GM12872 (cell line): ENCODE results near the gene DLG1.

ENCODE experiments used
- CTCF ChIP-seq: IDR thresholded peaks from 3 replicates; pipeline ENCODE4 v1.5.1; 2011; ENCODE audit warnings: low read depth, mild to moderate bottlenecking, low read length, moderate library complexity; ENCODE audit not compliant: insufficient read depth

DLG1 gene

DNA sequence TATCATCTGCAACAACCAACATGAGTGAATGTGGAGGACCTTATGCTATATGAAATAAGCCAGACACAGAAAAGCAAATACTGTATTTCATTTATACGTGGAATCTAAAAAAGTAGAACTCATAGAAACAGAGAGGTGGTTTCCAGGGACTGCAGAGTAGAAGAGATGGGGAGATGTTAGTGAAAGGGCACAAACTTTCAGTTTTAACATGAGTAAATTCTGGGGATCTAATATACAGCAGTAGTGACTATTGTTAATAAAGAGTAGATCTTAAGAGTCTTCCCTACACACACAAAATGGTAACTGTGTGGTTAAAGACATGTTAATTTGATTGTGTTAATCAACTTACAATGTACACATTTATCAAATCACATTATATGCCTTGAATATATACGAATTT lies 247.9 kb downstream of the DLG1 start:
- no peak for TF ChIP-seq CTCF

GRCh38 chr3:197042539-197042938 lies 255.9 kb downstream of the DLG1 start:
- TF ChIP-seq CTCF = no peak

DNA sequence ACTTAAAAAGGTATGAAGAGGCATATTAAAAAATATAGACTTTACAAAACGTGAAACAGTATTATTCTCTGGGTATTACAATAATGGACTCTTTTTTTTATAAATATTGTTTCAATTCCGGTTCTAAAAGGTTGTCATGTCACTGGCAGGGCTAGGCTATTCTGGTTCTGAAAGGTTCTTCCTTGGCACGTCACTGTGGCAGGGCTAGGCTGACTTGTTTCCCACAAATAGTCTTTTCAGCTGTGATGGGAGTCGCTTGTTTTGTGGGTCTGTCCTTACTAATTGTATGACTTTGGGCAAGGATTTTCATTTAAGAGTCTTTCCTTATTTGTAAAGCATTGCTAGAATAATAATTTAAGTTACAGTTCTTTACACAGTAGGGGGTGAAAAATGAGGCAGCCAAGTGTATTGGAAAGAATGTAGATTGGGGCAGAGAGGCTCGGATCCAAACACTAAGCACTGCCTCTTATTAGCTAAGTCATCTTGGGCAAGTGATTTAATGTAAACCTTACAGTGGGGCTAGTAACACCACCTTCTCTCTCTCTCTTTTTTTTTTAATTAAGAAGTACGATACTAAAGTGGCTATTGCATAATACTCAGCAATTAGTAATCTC lies 256.4 kb downstream of the DLG1 start:
- no peak for TF ChIP-seq CTCF

- TF ChIP-seq CTCF = no peak
Observed at GRCh38 chr3:197040658-197041057, 257.8 kb downstream of the DLG1 start.

DNA sequence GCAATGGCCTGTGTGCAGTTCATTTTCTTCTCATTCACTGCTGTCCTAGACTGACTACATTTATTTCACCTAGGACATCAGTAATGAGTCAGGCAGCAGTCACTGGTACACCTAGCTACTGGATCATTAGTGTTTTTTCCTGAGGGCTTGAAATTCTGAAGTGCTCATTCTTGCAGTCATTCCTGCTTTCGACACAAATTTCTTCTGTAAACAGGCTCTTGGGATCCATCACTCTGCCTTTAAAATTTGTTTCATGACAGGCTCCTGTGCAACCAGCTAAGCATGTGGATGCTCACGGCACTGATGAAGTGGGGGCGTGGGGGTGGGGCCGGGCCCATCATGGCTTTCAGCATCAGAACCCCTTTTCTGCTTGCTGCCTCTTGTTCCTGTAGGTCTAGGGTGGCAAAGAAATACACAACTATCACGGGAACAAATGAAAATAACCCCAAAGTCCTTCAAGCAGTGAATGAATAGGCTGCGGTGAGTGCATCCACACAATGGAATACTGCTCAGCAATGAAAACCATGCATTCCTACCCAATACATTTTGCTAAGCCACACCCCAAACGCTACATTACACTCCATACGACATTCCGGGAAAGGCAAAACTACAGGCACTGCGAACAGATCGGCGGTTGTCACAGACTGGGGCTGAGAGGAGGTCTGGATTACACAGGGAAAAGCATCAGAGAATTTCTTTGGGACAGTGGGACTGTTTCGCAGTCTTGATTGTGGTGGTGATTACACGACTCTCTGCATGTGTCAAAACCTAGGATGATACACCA lies 259.5 kb downstream of the DLG1 start:
- no peak for TF ChIP-seq CTCF

DNA sequence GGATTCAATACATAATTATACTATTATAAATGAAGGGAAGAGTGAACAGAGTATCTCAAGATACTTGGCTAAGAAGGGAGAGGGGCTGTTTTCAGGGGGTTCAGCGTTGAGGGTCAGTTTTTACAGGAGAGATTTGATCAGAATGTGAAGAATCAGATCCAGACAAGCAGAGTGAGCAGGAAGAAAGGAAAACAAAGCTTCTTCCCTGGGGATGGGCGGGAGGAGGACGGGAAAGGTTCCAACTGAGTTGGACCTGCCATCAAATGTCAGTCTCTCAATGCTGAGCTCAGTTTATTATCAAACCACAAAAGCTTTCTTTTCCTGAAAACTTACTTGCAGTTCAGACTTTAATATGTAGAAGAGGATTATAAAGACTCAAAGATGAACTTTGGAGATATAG lies 262.8 kb downstream of the DLG1 start:
- no peak for TF ChIP-seq CTCF

- no peak for TF ChIP-seq CTCF
Observed at GRCh38 chr3:197031315-197032285, 266.8 kb downstream of the DLG1 start.
